GM12892 (cell line): ENCODE data around the gene CYP4F11.

Source experiments
- POLR2A ChIP-seq: IDR thresholded peaks from 2 replicates; pipeline ENCODE4 v1.6.1; 2011; ENCODE audit warnings: low read depth, low read length, control low read depth
- POLR2AphosphoS5 ChIP-seq: IDR thresholded peaks from 2 replicates; pipeline ENCODE4 v1.6.1; 2011; ENCODE audit warnings: low read depth, low read length, control low read depth
- TAF1 ChIP-seq: IDR thresholded peaks from 2 replicates; pipeline ENCODE4 v1.6.1; 2011; ENCODE audit warnings: low read depth, mild to moderate bottlenecking, control low read depth, low read length, borderline replicate concordance

- TF ChIP-seq POLR2AphosphoS5: no peak
- no peak for TF ChIP-seq POLR2A
- TF ChIP-seq TAF1: no peak
These were observed 42.9 kb downstream of the CYP4F11 start for GRCh38 chr19:15891434-15891833.
